IPS-15b (cell line): ENCODE measurements around the gene WASL.
"Not testable (repeated sequence)": the region's sequence is repeated elsewhere in the genome, so short reads cannot be mapped to it uniquely, and the experiment has no call there.

ENCODE experiments used
- H3K27me3 ChIP-seq: one replicate; pipeline ENCODE4 v1.6.1; 2013; ENCODE audit warnings: low read length; ENCODE audit not compliant: control insufficient read depth, insufficient read depth
- H3K36me3 ChIP-seq: one replicate; pipeline ENCODE4 v1.6.1; 2013; ENCODE audit warnings: low read length; ENCODE audit not compliant: control insufficient read depth, insufficient read depth
- H3K4me1 ChIP-seq: one replicate; pipeline ENCODE4 v1.6.1; 2013; ENCODE audit warnings: mild to moderate bottlenecking, low read length; ENCODE audit not compliant: control insufficient read depth, insufficient read depth
- H3K4me3 ChIP-seq: one replicate; pipeline ENCODE4 v1.5.1; 2013; ENCODE audit warnings: low read depth, low read length
- H3K9ac ChIP-seq: one replicate; pipeline ENCODE4 v1.6.1; 2013; ENCODE audit warnings: low read depth, mild to moderate bottlenecking, low read length
- H3K9me3 ChIP-seq: one replicate; pipeline ENCODE4 v1.6.1; 2013; ENCODE audit warnings: mild to moderate bottlenecking, low read length; ENCODE audit not compliant: control insufficient read depth, insufficient read depth

The WASL gene

DNA sequence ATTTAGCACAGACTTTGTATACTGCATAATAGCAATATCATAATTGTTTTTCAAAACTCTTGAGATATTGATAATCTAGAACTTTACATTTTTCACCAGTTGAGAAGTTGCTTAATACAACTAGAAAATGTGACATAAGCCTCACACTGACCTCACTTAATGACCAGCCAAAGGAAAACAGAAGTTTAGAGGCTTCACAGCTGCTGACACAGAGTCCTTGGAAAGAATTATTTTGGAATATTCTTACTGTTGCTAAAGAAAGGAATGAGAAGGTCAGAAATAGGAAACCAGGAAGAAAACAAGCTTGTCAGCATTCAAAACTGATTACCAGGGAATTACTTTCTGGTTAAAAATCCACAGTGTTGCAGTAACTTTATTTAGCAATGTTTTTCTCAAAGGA lies 35.5 kb upstream of the WASL start:
- H3K36me3 ChIP-seq, result no peaks in the 10 kb centered on the region
- peaks cover 18% of the 10 kb centered on the region for H3K4me1 ChIP-seq
- H3K9me3 ChIP-seq, result no peaks in the 10 kb centered on the region
- H3K4me3 ChIP-seq, result no peak overlapping the region
- H3K9ac ChIP-seq, result no peak overlapping the region
- no peaks in the 10 kb centered on the region for H3K27me3 ChIP-seq

DNA sequence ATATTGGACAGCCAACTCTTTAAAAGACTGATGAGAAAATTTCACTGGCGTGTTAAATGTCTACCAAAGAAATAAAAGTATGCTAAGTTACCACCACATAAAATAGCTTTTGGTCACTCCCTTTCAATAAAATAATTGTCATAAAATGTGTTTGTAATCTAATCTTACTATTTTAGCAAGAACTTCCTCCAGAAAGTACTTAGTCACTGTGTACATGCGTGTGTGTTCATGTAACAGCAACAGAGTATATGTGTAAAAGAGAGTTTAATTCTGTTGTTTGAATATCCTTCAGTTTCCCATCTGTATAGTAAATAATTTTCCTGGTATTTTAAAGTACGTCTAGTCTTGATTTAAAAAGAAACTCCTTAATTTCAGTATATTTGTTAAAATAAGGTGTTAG lies 35.0 kb upstream of the WASL start:
- Histone ChIP-seq H3K4me3 (no peak overlapping the region), H3K9ac (no peak overlapping the region), H3K9me3 (no peaks in the 10 kb centered on the region), H3K27me3 (no peaks in the 10 kb centered on the region), H3K4me1 (peaks cover 22% of the 10 kb centered on the region), H3K36me3 (no peaks in the 10 kb centered on the region)

DNA sequence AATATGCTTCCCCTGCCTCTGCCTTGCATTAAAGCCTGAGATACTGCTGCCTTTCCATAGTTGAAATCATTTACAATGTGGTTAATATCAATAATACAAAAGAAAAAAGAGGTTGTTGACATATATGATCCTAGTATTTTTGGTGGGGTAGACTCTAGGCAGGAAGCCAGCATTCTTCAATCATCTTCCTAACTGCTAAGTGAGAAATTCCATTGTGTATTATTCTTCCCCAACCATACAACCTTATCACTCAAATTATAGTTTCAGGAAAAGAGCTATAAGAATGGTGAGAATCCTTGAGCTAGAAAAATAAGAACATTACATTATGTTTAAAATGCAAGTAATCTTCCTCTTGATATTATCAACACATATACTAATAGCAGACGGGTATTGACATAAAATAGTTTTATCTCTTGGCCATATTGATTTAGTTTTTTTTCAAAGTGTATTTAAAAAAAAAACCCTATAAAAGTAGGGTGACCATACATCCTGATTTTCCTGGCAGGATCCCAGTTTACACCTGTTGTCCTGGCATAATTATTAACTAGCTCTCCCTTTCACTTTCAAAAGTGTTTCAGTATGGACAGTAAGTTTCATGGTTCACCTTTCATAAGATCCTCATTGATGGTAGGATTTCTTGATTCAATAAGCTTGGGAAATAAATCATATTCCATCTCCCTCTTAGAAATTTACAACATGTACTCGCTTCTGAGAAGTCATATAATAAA lies 33.4 kb upstream of the WASL start:
- Histone ChIP-seq H3K9me3 (no peaks in the 10 kb centered on the region), H3K4me3 (no peak overlapping the region), H3K4me1 (peaks cover 25% of the 10 kb centered on the region), H3K27me3 (no peaks in the 10 kb centered on the region), H3K36me3 (no peaks in the 10 kb centered on the region), H3K9ac (no peak overlapping the region)

DNA sequence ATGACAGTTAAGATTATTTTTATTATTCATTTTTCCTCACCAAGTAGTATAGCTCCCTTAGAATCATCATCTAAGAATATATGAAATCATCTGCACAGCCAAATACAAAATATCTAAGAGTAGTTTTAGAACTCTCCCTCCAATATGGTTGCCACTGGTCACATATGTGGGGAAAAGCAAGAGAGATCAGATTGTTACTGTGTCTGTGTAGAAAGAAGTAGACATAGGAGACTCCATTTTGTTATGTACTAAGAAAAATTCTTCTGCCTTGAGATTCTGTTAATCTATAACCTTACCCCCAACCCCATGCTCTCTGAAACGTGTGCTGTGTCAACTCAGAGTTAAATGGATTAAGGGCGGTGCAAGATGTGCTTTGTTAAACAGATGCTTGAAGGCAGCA lies 31.7 kb upstream of the WASL start:
- H3K27me3 ChIP-seq, H3K9ac ChIP-seq, H3K36me3 ChIP-seq, H3K4me3 ChIP-seq, H3K9me3 ChIP-seq: not testable (repeated sequence)
- H3K4me1 ChIP-seq, result peaks cover 25% of the 10 kb centered on the region

DNA sequence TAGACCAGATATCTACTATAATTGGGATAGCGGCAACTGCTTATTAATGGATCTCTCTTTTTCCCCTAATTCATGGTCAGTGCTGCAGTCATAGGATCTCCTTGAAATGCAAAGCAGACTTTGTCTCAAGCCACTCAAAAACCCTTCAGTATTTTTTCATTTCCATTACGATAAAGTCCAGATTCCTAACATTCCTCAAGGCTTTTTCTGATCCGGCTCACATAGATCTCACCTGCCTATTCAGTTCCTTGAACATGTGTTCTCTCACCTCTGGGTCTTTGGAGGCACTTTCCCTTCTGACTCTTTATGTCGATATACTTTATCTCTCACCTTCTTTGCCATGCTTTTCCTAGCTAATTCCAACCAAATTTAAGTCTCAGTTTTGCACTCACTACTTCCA lies 25.7 kb upstream of the WASL start:
- Histone ChIP-seq H3K9ac (no peak overlapping the region), H3K27me3 (no peaks in the 10 kb centered on the region), H3K9me3 (no peaks in the 10 kb centered on the region), H3K4me3 (no peak overlapping the region), H3K4me1 (peaks cover 8% of the 10 kb centered on the region), H3K36me3 (no peaks in the 10 kb centered on the region)

DNA sequence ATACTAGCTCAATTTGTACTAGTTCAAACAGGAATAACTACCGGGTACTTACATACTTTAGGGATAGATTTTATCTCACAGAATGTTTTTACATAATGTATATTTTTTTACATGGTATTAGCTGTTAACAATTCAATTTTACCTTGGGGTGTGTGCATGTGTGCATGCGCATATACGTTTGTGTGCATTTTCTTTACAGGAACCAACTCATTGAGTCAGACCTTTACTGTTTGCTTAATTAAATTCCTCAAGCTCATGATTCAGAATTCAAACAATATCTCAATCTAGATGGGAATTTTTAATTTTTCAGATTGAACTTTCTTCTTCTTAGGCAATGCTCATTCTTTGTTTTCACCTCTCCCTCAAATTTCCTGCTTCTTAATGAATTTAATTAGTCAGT lies 24.7 kb upstream of the WASL start:
- Histone ChIP-seq H3K36me3 (no peaks in the 10 kb centered on the region), H3K27me3 (no peaks in the 10 kb centered on the region), H3K4me3 (no peak overlapping the region), H3K4me1 (no peaks in the 10 kb centered on the region), H3K9ac (no peak overlapping the region), H3K9me3 (no peaks in the 10 kb centered on the region)

DNA sequence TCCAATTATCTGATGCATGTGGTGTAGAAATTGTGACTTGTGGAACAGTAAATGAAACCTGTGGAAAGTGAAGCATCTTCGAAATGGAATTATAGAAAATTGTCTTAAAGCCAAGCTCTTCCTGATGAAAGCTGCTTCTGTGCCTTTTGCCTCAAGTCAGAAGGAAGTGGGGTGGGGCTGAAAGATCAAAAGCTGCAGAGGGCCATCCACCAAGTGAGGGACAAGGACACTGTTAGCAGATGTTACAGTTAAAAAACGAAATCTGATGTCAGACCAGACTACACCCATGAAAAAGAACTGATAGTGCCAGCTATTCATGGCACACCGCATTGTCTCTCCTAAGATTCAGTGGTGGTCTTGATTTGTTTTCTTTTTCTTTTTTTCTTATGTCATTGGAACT lies 23.8 kb upstream of the WASL start:
- no peaks in the 10 kb centered on the region for H3K36me3 ChIP-seq
- no peak overlapping the region for H3K4me3 ChIP-seq
- H3K9me3 ChIP-seq, result no peaks in the 10 kb centered on the region
- H3K27me3 ChIP-seq, result no peaks in the 10 kb centered on the region
- H3K9ac ChIP-seq, result no peak overlapping the region
- H3K4me1 ChIP-seq, result no peaks in the 10 kb centered on the region

DNA sequence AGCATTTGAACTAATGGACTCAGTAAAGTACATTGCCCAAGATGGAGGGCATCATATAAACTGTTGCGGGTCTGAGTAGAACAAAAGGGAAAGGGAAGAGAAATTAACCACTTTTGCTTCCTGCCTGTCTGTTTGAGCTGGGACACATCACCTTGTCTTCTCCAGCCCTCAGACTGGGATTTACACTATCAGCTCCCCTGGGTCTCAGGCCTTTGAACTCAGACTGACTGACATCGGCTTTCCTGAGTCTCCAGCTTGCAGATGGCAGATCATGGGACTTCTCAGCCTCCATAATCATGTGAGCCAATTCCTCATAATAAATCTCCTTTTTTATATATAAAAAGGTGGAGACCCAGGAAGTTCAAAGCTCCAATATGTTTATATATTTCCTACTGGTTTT lies 23.0 kb upstream of the WASL start:
- H3K9me3 ChIP-seq, result no peaks in the 10 kb centered on the region
- peaks cover 2% of the 10 kb centered on the region for H3K4me1 ChIP-seq
- no peak overlapping the region for H3K4me3 ChIP-seq
- no peaks in the 10 kb centered on the region for H3K27me3 ChIP-seq
- H3K36me3 ChIP-seq, result no peaks in the 10 kb centered on the region
- H3K9ac ChIP-seq, result no peak overlapping the region

DNA sequence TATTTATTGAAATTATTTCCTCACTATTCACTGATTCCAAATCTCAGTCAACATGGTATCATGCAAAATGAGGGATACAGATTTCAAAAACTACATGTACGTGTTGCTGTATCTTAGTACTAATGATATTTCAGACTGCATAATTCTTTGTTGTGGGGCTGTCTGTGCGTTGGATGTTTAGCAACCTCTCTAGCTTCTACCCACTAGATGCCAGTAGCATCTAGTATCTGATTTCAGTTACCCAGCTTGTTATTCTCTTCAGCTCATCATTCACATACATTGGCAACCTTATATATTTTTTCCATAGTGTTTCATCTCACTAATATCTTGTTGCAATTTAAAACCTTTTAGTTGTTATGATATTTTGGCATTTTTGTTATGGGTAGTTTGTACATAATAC lies 22.5 kb upstream of the WASL start:
- no peaks in the 10 kb centered on the region for H3K9me3 ChIP-seq
- H3K4me1 ChIP-seq, result peaks cover 2% of the 10 kb centered on the region
- no peak overlapping the region for H3K9ac ChIP-seq

DNA sequence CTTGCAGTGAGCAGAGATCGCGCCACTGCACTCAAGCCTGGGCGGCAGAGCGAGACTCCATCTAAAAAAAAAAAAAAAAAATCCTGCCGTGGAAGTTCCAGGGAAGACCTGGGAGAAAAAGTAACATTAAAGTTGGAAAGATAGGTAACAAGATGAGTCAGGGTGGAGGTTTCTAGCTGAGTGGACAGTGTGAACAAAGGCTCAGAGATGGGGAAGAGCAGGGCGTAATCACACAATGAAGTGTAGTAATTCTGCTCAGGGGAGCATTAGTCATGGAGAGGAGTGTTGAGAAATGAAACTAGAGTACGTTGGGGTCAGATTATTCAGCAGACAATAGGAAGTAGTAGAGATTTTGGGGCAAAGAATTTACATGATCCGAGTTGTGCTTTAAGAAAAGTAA lies 21.6 kb upstream of the WASL start:
- Histone ChIP-seq H3K4me1 (peaks cover 2% of the 10 kb centered on the region), H3K9ac (no peak overlapping the region), H3K27me3 (no peaks in the 10 kb centered on the region), H3K36me3 (no peaks in the 10 kb centered on the region), H3K9me3 (no peaks in the 10 kb centered on the region), H3K4me3 (no peak overlapping the region)

More for the DNA sequence above, 22.5 kb upstream of the WASL start:
- H3K4me3 ChIP-seq, result no peak overlapping the region
- no peaks in the 10 kb centered on the region for H3K27me3 ChIP-seq
- H3K36me3 ChIP-seq, result no peaks in the 10 kb centered on the region

DNA sequence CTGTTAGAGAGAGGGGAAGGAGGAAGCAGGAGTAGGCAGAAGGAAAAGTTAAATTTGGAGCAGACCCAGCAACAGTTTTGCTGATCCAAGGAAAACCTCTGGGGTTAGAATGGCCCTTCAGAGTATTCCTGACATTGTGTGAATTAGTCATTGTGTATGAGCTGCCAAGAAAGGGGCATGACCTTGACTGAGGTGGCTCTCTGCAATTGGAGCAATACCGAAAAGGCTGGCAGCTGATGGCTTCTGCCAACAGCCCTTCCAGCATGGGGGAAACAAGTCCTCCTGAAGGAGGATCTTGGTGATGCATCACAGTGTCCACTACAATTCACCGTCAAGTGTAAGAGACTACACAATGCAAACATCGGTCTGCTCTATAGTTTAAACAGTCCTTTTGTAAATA lies 20.6 kb upstream of the WASL start:
- H3K4me3 ChIP-seq, result no peak overlapping the region
- no peak overlapping the region for H3K9ac ChIP-seq

DNA sequence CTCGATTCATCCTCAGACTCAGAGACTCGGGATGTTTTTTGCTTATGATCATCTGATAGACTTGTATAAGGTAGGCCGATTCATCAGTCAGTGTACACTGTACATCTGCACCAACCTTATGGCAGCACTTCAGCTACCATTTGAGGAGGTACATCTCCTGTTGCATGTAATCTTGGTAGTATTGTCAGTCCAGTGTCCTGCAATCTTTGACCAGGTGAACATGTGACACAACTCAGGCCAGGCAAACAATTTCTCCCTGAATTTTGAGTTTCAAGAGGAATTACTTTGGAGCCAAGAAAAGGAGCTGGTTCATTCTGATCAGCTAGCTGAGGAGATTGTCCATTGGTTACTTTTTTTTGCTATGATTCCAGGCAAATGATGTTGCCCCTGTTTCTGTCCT lies 19.7 kb upstream of the WASL start:
- Histone ChIP-seq H3K9ac (no peak overlapping the region), H3K4me3 (no peak overlapping the region), H3K36me3 (no peaks in the 10 kb centered on the region), H3K4me1 (peaks cover 2% of the 10 kb centered on the region), H3K9me3 (no peaks in the 10 kb centered on the region), H3K27me3 (no peaks in the 10 kb centered on the region)

More for the DNA sequence above, 20.6 kb upstream of the WASL start:
- peaks cover 2% of the 10 kb centered on the region for H3K4me1 ChIP-seq
- H3K36me3 ChIP-seq, result no peaks in the 10 kb centered on the region
- no peaks in the 10 kb centered on the region for H3K9me3 ChIP-seq
- H3K27me3 ChIP-seq, result no peaks in the 10 kb centered on the region
